ENCODE measurements around the gene STK32A. TPM values are rescaled to one million over a fixed set of nuclear protein-coding genes. Genes with fewer than 3 reads are reported as not detected.

Gene STK32A
- total and polyA plus RNA-seq, 8 donors, result 2.3 to 22.5 (median 5.2) TPM

- TF ChIP-seq CTCF (IDR thresholded peaks at IDR 0.05), result no peak
- no peak overlapping the region for H3K27ac ChIP-seq
- intact Hi-C loops (cut with DNase I), result loop anchor here in 1 of 2 donors (10.0 kb wide), 1 partner anchor 147 kb away; no protein-coding TSS in a partner anchor
- H3K9me3 ChIP-seq, result no peaks in the 10 kb centered on the region
- no peaks in the 10 kb centered on the region for H3K4me1 ChIP-seq
- no peak overlapping the region for H3K4me3 ChIP-seq
- ATAC-seq (no peak), DNase-seq (no peak)
- H3K36me3 ChIP-seq, result no peaks in the 10 kb centered on the region
- H3K27me3 ChIP-seq, result no peaks in the 10 kb centered on the region
Observed at GRCh38 chr5:147372191-147372590, 137.4 kb downstream of the STK32A start.

- DNase-seq (no peak), ATAC-seq (no peak)
- Histone ChIP-seq H3K4me3 (no peak overlapping the region), H3K4me1 (no peaks in the 10 kb centered on the region), H3K27ac (no peak overlapping the region), H3K36me3 (no peaks in the 10 kb centered on the region), H3K27me3 (no peaks in the 10 kb centered on the region), H3K9me3 (no peaks in the 10 kb centered on the region)
- TF ChIP-seq CTCF (IDR thresholded peaks at IDR 0.05), result no peak
- intact Hi-C loops (cut with DNase I), result loop anchor here in 1 of 2 donors (10.0 kb wide), 1 partner anchor 149 kb away; no protein-coding TSS in a partner anchor
Observed at GRCh38 chr5:147373328-147373727, 138.5 kb downstream of the STK32A start.

GRCh38 chr5:147375151-147375550 lies 140.3 kb downstream of the STK32A start:
- no peak overlapping the region for H3K27ac ChIP-seq
- intact Hi-C loops (cut with DNase I), result loop anchor here in 1 of 2 donors (10.0 kb wide), 1 partner anchor 150 kb away; no protein-coding TSS in a partner anchor
- H3K27me3 ChIP-seq, result no peaks in the 10 kb centered on the region
- DNase-seq (no peak), ATAC-seq (no peak)
- no peak overlapping the region for H3K4me3 ChIP-seq
- H3K36me3 ChIP-seq, result no peaks in the 10 kb centered on the region
- no peaks in the 10 kb centered on the region for H3K4me1 ChIP-seq
- H3K9me3 ChIP-seq, result peaks cover 0 to 3% of the 10 kb centered on the region in 2 donors
- TF ChIP-seq CTCF (IDR thresholded peaks at IDR 0.05), result no peak

- Histone ChIP-seq H3K4me1 (no peaks in the 10 kb centered on the region), H3K27me3 (no peaks in the 10 kb centered on the region), H3K9me3 (peaks cover 0 to 3% of the 10 kb centered on the region in 2 donors), H3K36me3 (no peaks in the 10 kb centered on the region), H3K27ac (no peak overlapping the region), H3K4me3 (no peak overlapping the region)
- intact Hi-C loops (cut with DNase I), result loop anchor here in 1 of 2 donors (10.0 kb wide), 1 partner anchor 153 kb away; no protein-coding TSS in a partner anchor
- DNase-seq (no peak), ATAC-seq (no peak)
- no peak for TF ChIP-seq CTCF (IDR thresholded peaks at IDR 0.05)
Observed at GRCh38 chr5:147377682-147378081, 142.9 kb downstream of the STK32A start.

GRCh38 chr5:147381555-147381954 lies 146.7 kb downstream of the STK32A start:
- Histone ChIP-seq H3K4me1 (no peaks in the 10 kb centered on the region), H3K4me3 (no peak overlapping the region), H3K9me3 (peaks cover 0 to 3% of the 10 kb centered on the region in 2 donors), H3K27me3 (no peaks in the 10 kb centered on the region), H3K36me3 (no peaks in the 10 kb centered on the region), H3K27ac (no peak overlapping the region)
- intact Hi-C loops (cut with DNase I), result no loop called here
- no peak for ATAC-seq
- TF ChIP-seq CTCF (IDR thresholded peaks at IDR 0.05), result no peak
- DNase-seq, result no peak
